Measurements from ENCODE around the gene GABBR1.

- no peak for TF ChIP-seq CTCF (conservative IDR thresholded peaks at IDR 0.05)
- TF ChIP-seq EZH2 (IDR thresholded peaks at IDR 0.05; ENCODE audit: low read depth): no peak
Observed at GRCh38 chr6:29603456-29603855, 29.5 kb downstream of the GABBR1 start.
